Neural progenitor cell (in vitro differentiated cells): ENCODE results near the gene MIF4GD. TPM values are rescaled to one million over a fixed set of nuclear protein-coding genes. Genes with fewer than 3 reads are reported as not detected.

Experiments
- DNase-seq: peaks from one replicate; pipeline ENCODE4 v3.0.0-alpha.2; 2016; ENCODE audit warnings: low spot score
- H2AFZ ChIP-seq: fragments of 200-600 bp; sonication (generic); replicated peaks from 2 replicates; pipeline ENCODE4 v1.6.1; 2016; ENCODE audit warnings: antibody characterized with exemption
- H3F3A ChIP-seq: fragments of 200-600 bp; sonication (generic); 2 replicates; pipeline ENCODE4 v1.6.1; 2016; ENCODE audit warnings: antibody characterized with exemption, low read depth
- H3K27ac ChIP-seq: fragments of 200-600 bp; sonication (generic); 2 replicates; pipeline ENCODE4 v1.5.1; 2016; ENCODE audit warnings: mild to moderate bottlenecking
- H3K27me3 ChIP-seq: fragments of 200-600 bp; sonication (generic); 2 replicates; pipeline ENCODE4 v1.6.1; 2016; ENCODE audit warnings: mild to moderate bottlenecking, moderate library complexity
- H3K36me3 ChIP-seq: fragments of 200-600 bp; sonication (generic); 2 replicates; pipeline ENCODE4 v1.5.1; 2016
- H3K4me1 ChIP-seq: fragments of 200-600 bp; sonication (generic); 2 replicates; pipeline ENCODE4 v1.6.1; 2016; ENCODE audit warnings: mixed run types
- H3K4me2 ChIP-seq: fragments of 200-600 bp; sonication (generic); 2 replicates; pipeline ENCODE4 v1.6.1; 2016
- H3K4me3 ChIP-seq: fragments of 200-600 bp; sonication (generic); 2 replicates; pipeline ENCODE4 v1.5.1; 2016
- H3K79me2 ChIP-seq: fragments of 200-600 bp; sonication (generic); 2 replicates; pipeline ENCODE4 v1.6.1; 2016; ENCODE audit warnings: low read depth
- H3K9ac ChIP-seq: fragments of 200-600 bp; sonication (generic); 2 replicates; pipeline ENCODE4 v1.6.1; 2016
- H3K9me3 ChIP-seq: fragments of 200-600 bp; sonication (generic); 2 replicates; pipeline ENCODE4 v1.5.1; 2016; ENCODE audit warnings: low read depth
- H4K20me1 ChIP-seq: fragments of 200-600 bp; sonication (generic); 2 replicates; pipeline ENCODE4 v1.6.1; 2016; ENCODE audit warnings: low read depth
- H3K27ac Mint-ChIP-seq: 3 replicates; pipeline ENCODE4 v1.8.0; 2021; ENCODE audit warnings: mixed read lengths
- H3K27me3 Mint-ChIP-seq: 2 replicates; pipeline ENCODE4 v1.8.0; 2022; ENCODE audit warnings: low read depth, mild to moderate bottlenecking, inconsistent platforms, moderate library complexity, mixed read lengths; ENCODE audit not compliant: insufficient read depth
- H3K36me3 Mint-ChIP-seq: 3 replicates; pipeline ENCODE4 v1.8.0; 2021; ENCODE audit warnings: mixed read lengths
- H3K4me1 Mint-ChIP-seq: 3 replicates; pipeline ENCODE4 v1.8.0; 2021; ENCODE audit warnings: mixed read lengths
- H3K4me3 Mint-ChIP-seq: 3 replicates; pipeline ENCODE4 v1.8.0; 2021; ENCODE audit warnings: mild to moderate bottlenecking, moderate library complexity, mixed read lengths
- H3K9me3 Mint-ChIP-seq: 3 replicates; pipeline ENCODE4 v1.8.0; 2020; ENCODE audit warnings: mixed read lengths
- EZH2 ChIP-seq: fragments of 200-600 bp; sonication (generic); IDR thresholded peaks from 2 replicates; pipeline ENCODE4 v1.6.1; 2017; ENCODE audit warnings: antibody characterized with exemption, mild to moderate bottlenecking, moderate library complexity
- EZH2phosphoT487 ChIP-seq: fragments of 200-600 bp; sonication (generic); IDR thresholded peaks from 2 replicates; pipeline ENCODE4 v1.6.1; 2017; ENCODE audit warnings: antibody characterized with exemption
- total RNA-seq: library from RNA; depleted of rRNA; stranded (reverse); fragments of >200 nt; gene quantifications from 2 replicates; pipeline ENCODE4 v1.2.3, GENCODE V29; 2015; ENCODE audit warnings: low replicate concordance
- TF ChIP-seq, protein P1 (sequence below): fragments of 200-600 bp; sonication (generic); IDR thresholded peaks from 2 replicates; pipeline ENCODE4 v1.5.1; 2017; ENCODE audit warnings: antibody characterized with exemption, mild to moderate bottlenecking

Gene MIF4GD
- total RNA-seq, 1 donor from 2014 or later = 17.7 TPM

DNA sequence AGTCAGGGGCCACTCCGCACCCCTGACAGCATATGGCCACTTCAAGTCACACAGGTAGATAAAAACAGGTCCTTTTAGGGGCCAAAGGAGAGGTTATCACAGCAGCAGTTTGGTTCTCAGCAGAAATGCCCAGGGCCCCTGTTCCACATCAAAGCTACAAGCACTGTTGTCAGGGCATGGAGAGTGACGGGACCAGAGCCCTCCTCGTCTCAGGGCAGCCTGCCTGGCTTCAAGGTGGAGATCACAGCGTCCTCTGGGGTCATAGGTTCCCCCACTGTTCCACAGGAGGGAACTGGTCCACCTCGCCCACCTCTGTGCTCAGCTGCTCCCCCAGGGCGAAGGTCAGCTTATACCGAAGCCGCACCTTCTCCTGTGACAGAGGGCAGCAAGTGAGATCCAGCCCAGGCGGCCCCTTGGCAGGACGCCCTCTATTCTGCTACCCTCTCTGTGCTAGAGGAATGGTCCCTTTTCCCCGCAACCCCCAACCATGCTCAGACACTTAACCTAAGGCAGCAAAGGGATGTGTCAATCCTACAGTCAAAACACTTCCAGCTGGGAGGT, 32.9 kb downstream of the MIF4GD start:
- peaks cover 11% of the 10 kb centered on the region for H3K27me3 Mint-ChIP-seq
- no peak for DNase-seq
- H3K4me1 Mint-ChIP-seq = no peaks in the 10 kb centered on the region
- peaks cover 34% of the 10 kb centered on the region for H3K36me3 Mint-ChIP-seq
- Histone ChIP-seq H3K4me2 (no peak overlapping the region), H3K9me3 (no peaks in the 10 kb centered on the region), H3K27me3 (no peaks in the 10 kb centered on the region), H4K20me1 (peaks cover 11% of the 10 kb centered on the region), H3K27ac (no peak overlapping the region), H3K36me3 (no peaks in the 10 kb centered on the region), H3F3A (peaks cover 33% of the 10 kb centered on the region), H3K4me1 (no peaks in the 10 kb centered on the region), H2AFZ (no peak overlapping the region), H3K4me3 (no peak overlapping the region), H3K79me2 (no peaks in the 10 kb centered on the region), H3K9ac (no peak overlapping the region)
- H3K9me3 Mint-ChIP-seq = no peaks in the 10 kb centered on the region
- H3K4me3 Mint-ChIP-seq = no peak overlapping the region
- no peak overlapping the region for H3K27ac Mint-ChIP-seq
- TF ChIP-seq EZH2 (no peak), EZH2phosphoT487 (no peak)
- TF ChIP-seq, protein P1, sequence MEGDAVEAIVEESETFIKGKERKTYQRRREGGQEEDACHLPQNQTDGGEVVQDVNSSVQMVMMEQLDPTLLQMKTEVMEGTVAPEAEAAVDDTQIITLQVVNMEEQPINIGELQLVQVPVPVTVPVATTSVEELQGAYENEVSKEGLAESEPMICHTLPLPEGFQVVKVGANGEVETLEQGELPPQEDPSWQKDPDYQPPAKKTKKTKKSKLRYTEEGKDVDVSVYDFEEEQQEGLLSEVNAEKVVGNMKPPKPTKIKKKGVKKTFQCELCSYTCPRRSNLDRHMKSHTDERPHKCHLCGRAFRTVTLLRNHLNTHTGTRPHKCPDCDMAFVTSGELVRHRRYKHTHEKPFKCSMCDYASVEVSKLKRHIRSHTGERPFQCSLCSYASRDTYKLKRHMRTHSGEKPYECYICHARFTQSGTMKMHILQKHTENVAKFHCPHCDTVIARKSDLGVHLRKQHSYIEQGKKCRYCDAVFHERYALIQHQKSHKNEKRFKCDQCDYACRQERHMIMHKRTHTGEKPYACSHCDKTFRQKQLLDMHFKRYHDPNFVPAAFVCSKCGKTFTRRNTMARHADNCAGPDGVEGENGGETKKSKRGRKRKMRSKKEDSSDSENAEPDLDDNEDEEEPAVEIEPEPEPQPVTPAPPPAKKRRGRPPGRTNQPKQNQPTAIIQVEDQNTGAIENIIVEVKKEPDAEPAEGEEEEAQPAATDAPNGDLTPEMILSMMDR = no peak

DNA sequence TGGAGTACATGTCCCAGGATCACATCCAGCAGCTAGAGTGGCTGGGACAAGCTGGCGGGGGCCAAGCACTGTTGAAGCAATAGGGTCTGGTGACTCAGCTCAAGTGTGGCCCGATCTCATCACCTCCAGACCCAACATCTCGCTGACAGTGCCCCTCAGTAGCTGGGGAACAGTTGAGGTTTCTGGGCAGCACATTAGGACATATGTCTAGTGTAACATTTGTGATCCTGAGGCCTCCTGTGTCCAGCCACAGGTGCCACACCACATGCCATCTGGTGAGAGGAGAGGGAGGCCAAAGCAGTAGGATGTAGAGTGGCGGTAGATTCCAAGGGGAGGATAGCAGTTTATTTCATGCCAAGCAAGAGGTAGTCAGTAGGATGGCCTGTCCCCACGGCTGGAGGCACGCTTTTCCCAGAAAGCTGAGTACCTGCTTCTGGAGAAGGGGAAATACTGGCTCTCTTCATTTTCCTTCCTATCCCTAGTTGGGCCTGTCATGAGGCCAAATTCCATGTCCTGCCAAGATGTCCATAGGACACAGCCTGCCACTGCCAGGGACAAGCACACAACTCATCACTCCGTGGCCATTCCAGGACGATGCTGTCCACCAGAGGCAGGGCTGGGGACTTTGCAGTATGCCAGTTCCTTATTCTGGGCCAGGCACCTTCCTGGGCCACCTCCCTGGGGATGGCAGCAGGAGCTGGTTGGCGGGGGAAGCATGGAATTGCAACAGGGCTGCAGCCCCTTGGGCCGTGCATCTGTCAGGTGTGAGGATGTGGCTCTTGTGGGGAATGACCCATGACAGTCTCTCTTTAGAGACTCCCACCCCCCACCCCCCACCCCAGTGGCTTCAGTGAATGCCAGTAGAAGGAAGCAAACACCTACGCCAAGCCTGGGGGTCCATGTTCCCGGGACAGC, 33.7 kb downstream of the MIF4GD start:
- peaks cover 11% of the 10 kb centered on the region for H3K27me3 Mint-ChIP-seq
- no peaks in the 10 kb centered on the region for H3K9me3 Mint-ChIP-seq
- no peaks in the 10 kb centered on the region for H3K27me3 ChIP-seq
- no peak overlapping the region for H3K27ac ChIP-seq
- H3K4me2 ChIP-seq = no peak overlapping the region
- no peaks in the 10 kb centered on the region for H3K4me1 Mint-ChIP-seq
- H2AFZ ChIP-seq = no peak overlapping the region
- no peak overlapping the region for H3K27ac Mint-ChIP-seq
- no peak overlapping the region for H3K4me3 Mint-ChIP-seq
- peaks cover 11% of the 10 kb centered on the region for H4K20me1 ChIP-seq
- H3K4me3 ChIP-seq = no peak overlapping the region
- H3K36me3 ChIP-seq = no peaks in the 10 kb centered on the region
- no peak overlapping the region for H3K9ac ChIP-seq
- H3K9me3 ChIP-seq = no peaks in the 10 kb centered on the region
- TF ChIP-seq EZH2phosphoT487 (no peak), EZH2 (no peak)
- TF ChIP-seq, protein P1 = no peak
- H3F3A ChIP-seq = peaks cover 33% of the 10 kb centered on the region
- no peaks in the 10 kb centered on the region for H3K79me2 ChIP-seq
- DNase-seq = no peak
- peaks cover 35% of the 10 kb centered on the region for H3K36me3 Mint-ChIP-seq
- no peaks in the 10 kb centered on the region for H3K4me1 ChIP-seq

DNA sequence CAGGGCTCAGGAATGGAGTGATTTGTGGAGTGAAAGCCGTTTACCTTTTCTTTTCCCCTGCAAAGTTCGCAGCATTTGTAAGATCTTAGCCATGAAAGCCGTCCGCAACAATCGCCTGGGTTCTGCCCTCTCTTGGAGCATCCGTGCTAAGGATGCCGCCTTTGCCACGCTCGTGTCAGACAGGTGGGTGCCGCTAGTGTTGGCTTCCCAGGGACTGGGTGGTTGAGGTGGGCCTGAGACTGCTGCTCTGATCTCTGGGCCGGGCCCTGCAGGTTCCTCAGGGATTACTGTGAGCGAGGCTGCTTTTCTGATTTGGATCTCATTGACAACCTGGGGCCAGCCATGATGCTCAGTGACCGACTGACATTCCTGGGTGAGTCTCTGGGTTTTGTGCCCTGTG, 38.2 kb downstream of the MIF4GD start:
- Mint-ChIP-seq H3K36me3 (peaks cover 31% of the 10 kb centered on the region), H3K27me3 (no peaks in the 10 kb centered on the region), H3K27ac (no peak overlapping the region), H3K4me3 (no peak overlapping the region), H3K4me1 (no peaks in the 10 kb centered on the region), H3K9me3 (no peaks in the 10 kb centered on the region)
- Histone ChIP-seq H3K4me3 (no peak overlapping the region), H4K20me1 (peaks cover 3% of the 10 kb centered on the region), H3K4me2 (no peak overlapping the region), H3K9ac (no peak overlapping the region), H3F3A (no peaks in the 10 kb centered on the region), H2AFZ (no peak overlapping the region), H3K36me3 (no peaks in the 10 kb centered on the region), H3K27ac (no peak overlapping the region), H3K79me2 (no peaks in the 10 kb centered on the region), H3K27me3 (no peaks in the 10 kb centered on the region), H3K4me1 (no peaks in the 10 kb centered on the region), H3K9me3 (no peaks in the 10 kb centered on the region)
- TF ChIP-seq EZH2phosphoT487 (no peak), EZH2 (no peak)
- TF ChIP-seq, protein P1 = no peak
- DNase-seq = no peak
